ENCODE results near the gene CXCL9.

DNA sequence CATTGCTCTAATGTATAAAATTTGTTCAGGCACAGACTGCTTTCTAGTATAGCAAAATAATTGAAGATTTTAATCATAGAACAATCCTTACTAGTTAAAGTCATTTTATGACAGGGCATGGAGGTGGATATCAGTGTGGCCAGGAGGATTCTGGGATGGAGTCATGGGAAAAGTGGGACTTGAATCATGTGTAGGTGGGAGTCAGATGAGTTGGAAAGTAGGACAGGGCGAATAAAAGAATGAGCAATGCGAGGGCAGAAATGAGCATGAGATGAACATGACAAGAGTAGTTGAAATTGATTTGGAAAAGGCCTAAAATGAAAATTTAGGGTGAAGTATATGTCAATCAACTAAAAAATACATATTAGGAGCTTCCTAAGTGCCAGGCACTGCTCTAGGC is 9.4 kb downstream of the CXCL9 start:
- TF ChIP-seq, protein P1, sequence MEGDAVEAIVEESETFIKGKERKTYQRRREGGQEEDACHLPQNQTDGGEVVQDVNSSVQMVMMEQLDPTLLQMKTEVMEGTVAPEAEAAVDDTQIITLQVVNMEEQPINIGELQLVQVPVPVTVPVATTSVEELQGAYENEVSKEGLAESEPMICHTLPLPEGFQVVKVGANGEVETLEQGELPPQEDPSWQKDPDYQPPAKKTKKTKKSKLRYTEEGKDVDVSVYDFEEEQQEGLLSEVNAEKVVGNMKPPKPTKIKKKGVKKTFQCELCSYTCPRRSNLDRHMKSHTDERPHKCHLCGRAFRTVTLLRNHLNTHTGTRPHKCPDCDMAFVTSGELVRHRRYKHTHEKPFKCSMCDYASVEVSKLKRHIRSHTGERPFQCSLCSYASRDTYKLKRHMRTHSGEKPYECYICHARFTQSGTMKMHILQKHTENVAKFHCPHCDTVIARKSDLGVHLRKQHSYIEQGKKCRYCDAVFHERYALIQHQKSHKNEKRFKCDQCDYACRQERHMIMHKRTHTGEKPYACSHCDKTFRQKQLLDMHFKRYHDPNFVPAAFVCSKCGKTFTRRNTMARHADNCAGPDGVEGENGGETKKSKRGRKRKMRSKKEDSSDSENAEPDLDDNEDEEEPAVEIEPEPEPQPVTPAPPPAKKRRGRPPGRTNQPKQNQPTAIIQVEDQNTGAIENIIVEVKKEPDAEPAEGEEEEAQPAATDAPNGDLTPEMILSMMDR (IDR thresholded peaks at IDR 0.05; ENCODE audit: low read length): no peak
- TF ChIP-seq EZH2phosphoT487 (IDR thresholded peaks at IDR 0.05; ENCODE audit: low read length): no peak

All from MM.1S (cell line).